HEK293T (cell line): ENCODE results near the gene ATP13A2.

Source experiments
- CTCF ChIA-PET: fragments of 350-600 bp; formaldehyde crosslinking; extraction: SDS; loops from one replicate; lab custom pipeline; 2021; ENCODE audit warnings: antibody characterized with exemption, inconsistent platforms; lab: Yijun Ruan, JAX
- POLR2A ChIA-PET: fragments of 350-600 bp; formaldehyde crosslinking; extraction: SDS; loops from one replicate; lab custom pipeline; 2020; ENCODE audit warnings: antibody characterized with exemption, inconsistent platforms; lab: Yijun Ruan, JAX
- DNase-seq: peaks from one replicate; pipeline ENCODE4 v3.0.0; 2012; ENCODE audit warnings: mixed read lengths; ENCODE audit errors: extremely low spot score
- ARNT ChIP-seq: fragments of 450-650 bp; IDR thresholded peaks from 2 replicates; pipeline ENCODE4 v1.6.1; 2017; ENCODE audit warnings: mild to moderate bottlenecking
- BHLHE40 ChIP-seq: fragments of 450-650 bp; IDR thresholded peaks from 2 replicates; pipeline ENCODE4 v1.6.1; 2016; ENCODE audit warnings: mild to moderate bottlenecking, moderate library complexity, borderline replicate concordance
- CTBP1 ChIP-seq: fragments of 450-650 bp; IDR thresholded peaks from 2 replicates; pipeline ENCODE4 v1.6.1; 2016; ENCODE audit warnings: borderline replicate concordance
- ELF4 ChIP-seq: fragments of 450-650 bp; IDR thresholded peaks from 2 replicates; pipeline ENCODE4 v1.6.1; 2017; ENCODE audit warnings: antibody characterized with exemption
- FOXA1 ChIP-seq: fragments of 450-650 bp; IDR thresholded peaks from 2 replicates; pipeline ENCODE4 v1.6.1; 2016; ENCODE audit warnings: mild to moderate bottlenecking
- FOXK2 ChIP-seq: fragments of 450-650 bp; IDR thresholded peaks from 2 replicates; pipeline ENCODE4 v1.6.1; 2016; ENCODE audit warnings: mild to moderate bottlenecking
- FOXM1 ChIP-seq: fragments of 450-650 bp; IDR thresholded peaks from 2 replicates; pipeline ENCODE4 v1.6.1; 2017; ENCODE audit warnings: mild to moderate bottlenecking, borderline replicate concordance
- HDGF ChIP-seq: fragments of 450-650 bp; IDR thresholded peaks from 2 replicates; pipeline ENCODE4 v1.6.1; 2017; ENCODE audit warnings: antibody characterized with exemption, borderline replicate concordance
- L3MBTL2 ChIP-seq: fragments of 450-650 bp; conservative IDR thresholded peaks from 2 replicates; pipeline ENCODE4 v1.6.1; 2016; ENCODE audit warnings: mild to moderate bottlenecking
- LEF1 ChIP-seq: fragments of 450-650 bp; IDR thresholded peaks from 2 replicates; pipeline ENCODE4 v1.6.1; 2017; ENCODE audit warnings: mild to moderate bottlenecking, borderline replicate concordance
- NFRKB ChIP-seq: fragments of 450-650 bp; IDR thresholded peaks from 2 replicates; pipeline ENCODE4 v1.6.1; 2016; ENCODE audit warnings: mild to moderate bottlenecking, moderate library complexity
- PKNOX1 ChIP-seq: fragments of 450-650 bp; IDR thresholded peaks from 2 replicates; pipeline ENCODE4 v1.6.1; 2016
- SP1 ChIP-seq: fragments of 450-650 bp; IDR thresholded peaks from 2 replicates; pipeline ENCODE4 v1.6.1; 2017
- SUZ12 ChIP-seq: fragments of 450-650 bp; IDR thresholded peaks from 2 replicates; pipeline ENCODE4 v1.6.1; 2016; ENCODE audit warnings: mild to moderate bottlenecking
- TARDBP ChIP-seq: fragments of 450-650 bp; IDR thresholded peaks from 2 replicates; pipeline ENCODE4 v1.6.1; 2016
- ZNF384 ChIP-seq: fragments of 450-650 bp; IDR thresholded peaks from 2 replicates; pipeline ENCODE4 v1.6.1; 2016

ATP13A2 gene

GRCh38 chr1:16969651-16970050 lies 42.1 kb downstream of the ATP13A2 start:
- POLR2A ChIA-PET, result no interaction called here
- TF ChIP-seq FOXM1 (no peak), SUZ12 (no peak), FOXK2 (no peak), ZNF384 (no peak), HDGF (no peak)
- CTCF ChIA-PET, result no interaction called here
- no peak for DNase-seq

GRCh38 chr1:16969057-16969611 lies 42.6 kb downstream of the ATP13A2 start:
- no peak for DNase-seq
- TF ChIP-seq L3MBTL2 (no peak), NFRKB (no peak), FOXK2 (no peak), ELF4 (no peak), HDGF (no peak), PKNOX1 (no peak), FOXA1 (no peak), LEF1 (no peak), CTBP1 (no peak), TARDBP (no peak), SP1 (no peak), SUZ12 (no peak), ARNT (no peak), ZNF384 (no peak), FOXM1 (no peak), BHLHE40 (no peak)
- ChIA-PET POLR2A (no interaction called here), CTCF (no interaction called here)

GRCh38 chr1:16968372-16968771 lies 43.4 kb downstream of the ATP13A2 start:
- no peak for DNase-seq
- ChIA-PET POLR2A (no interaction called here), CTCF (no interaction called here)
- TF ChIP-seq HDGF (no peak), NFRKB (no peak), CTBP1 (no peak), LEF1 (no peak), ELF4 (no peak), ZNF384 (no peak), TARDBP (no peak), FOXK2 (no peak)

GRCh38 chr1:16967962-16968361 lies 43.8 kb downstream of the ATP13A2 start:
- ChIA-PET POLR2A (no interaction called here), CTCF (no interaction called here)
- no peak for DNase-seq
- TF ChIP-seq FOXK2 (no peak), NFRKB (no peak), PKNOX1 (no peak), SUZ12 (no peak), ZNF384 (no peak), TARDBP (no peak), BHLHE40 (no peak), ELF4 (no peak), HDGF (no peak), L3MBTL2 (no peak), FOXA1 (no peak), CTBP1 (no peak), SP1 (no peak), FOXM1 (no peak), ARNT (no peak)

GRCh38 chr1:16967095-16967575 lies 44.6 kb downstream of the ATP13A2 start:
- CTCF ChIA-PET, result interaction anchor here (1.1 kb wide), 1 partner anchor 21 kb away, joined by 3 read pairs; no protein-coding TSS in a partner anchor
- POLR2A ChIA-PET, result no interaction called here
- no peak for DNase-seq
- TF ChIP-seq ELF4, result no peak
- TF ChIP-seq FOXA1, result no peak
- no peak for TF ChIP-seq FOXM1
- no peak for TF ChIP-seq BHLHE40
- TF ChIP-seq LEF1, result no peak
- TF ChIP-seq ZNF384, result no peak
- TF ChIP-seq TARDBP, result no peak
- TF ChIP-seq NFRKB, result no peak
- TF ChIP-seq PKNOX1, result no peak

- DNase-seq, result no peak
- CTCF ChIA-PET, result no interaction called here
- POLR2A ChIA-PET, result no interaction called here
- TF ChIP-seq LEF1 (no peak), TARDBP (no peak), CTBP1 (no peak), BHLHE40 (no peak), HDGF (no peak), FOXA1 (no peak), PKNOX1 (no peak), ZNF384 (no peak), SP1 (no peak), ARNT (no peak), SUZ12 (no peak), FOXM1 (no peak), FOXK2 (no peak)
These were observed 45.4 kb downstream of the ATP13A2 start for GRCh38 chr1:16966282-16966681.
